RPMI7951 (cell line): ENCODE results near the gene CABP4. TPM values are rescaled to one million over a fixed set of nuclear protein-coding genes. Genes with fewer than 3 reads are reported as not detected.

Source experiments
- total RNA-seq: library from RNA; depleted of rRNA; stranded (reverse); fragments of >200 nt; shearing (Covaris generic); gene quantifications from 2 replicates; pipeline ENCODE4 v1.2.3, GENCODE V29; 2014; rRNA removed

The CABP4 gene
- total RNA-seq, 1 experiment from 2014 or later: not detected

Other genes with a start within 250 kb of the CABP4 start
- 22.0 and 32.9 TPM in 2 replicates for gene GRK2, start 188.9 kb upstream of the CABP4 start, total RNA-seq
- 17.6 and 28.5 TPM in 2 replicates for gene ANKRD13D, start 166.1 kb upstream of the CABP4 start, total RNA-seq
- gene SSH3, start 151.8 kb upstream of the CABP4 start, total RNA-seq: 8.0 and 10.9 TPM in 2 replicates
- 68.0 and 85.3 TPM in 2 replicates for gene POLD4, start 101.8 kb upstream of the CABP4 start, total RNA-seq
- gene CLCF1, start 81.8 kb upstream of the CABP4 start, total RNA-seq: 4.8 and 5.4 TPM in 2 replicates
- 8.5 and 13.8 TPM in 2 replicates for gene RAD9A, start 63.4 kb upstream of the CABP4 start, total RNA-seq
- 300 and 345 TPM in 2 replicates for gene PPP1CA, start 53.5 kb upstream of the CABP4 start, total RNA-seq
- gene TBC1D10C, start 51.3 kb upstream of the CABP4 start, total RNA-seq: not detected in 2 replicates
- not detected in 2 replicates for gene CARNS1, start 39.7 kb upstream of the CABP4 start, total RNA-seq
- gene RPS6KB2, start 26.9 kb upstream of the CABP4 start, total RNA-seq: 46.5 and 48.2 TPM in 2 replicates
- 0.39 TPM in 1 of 2 replicates, not detected in the other for gene PTPRCAP, start 17.7 kb upstream of the CABP4 start, total RNA-seq
- gene CORO1B, start 11.9 kb upstream of the CABP4 start, total RNA-seq: 88.6 and 104 TPM in 2 replicates
- gene GPR152, start 2.6 kb upstream of the CABP4 start, total RNA-seq: not detected in 2 replicates
- gene TMEM134, start 13.9 kb downstream of the CABP4 start, total RNA-seq: 25.6 and 28.0 TPM in 2 replicates
- 106 and 114 TPM in 2 replicates for gene AIP, start 27.7 kb downstream of the CABP4 start, total RNA-seq
- gene PITPNM1, start 50.0 kb downstream of the CABP4 start, total RNA-seq: 16.2 and 44.0 TPM in 2 replicates
- gene CDK2AP2, start 52.8 kb downstream of the CABP4 start, total RNA-seq: 71.7 and 84.9 TPM in 2 replicates
- not detected in 2 replicates for gene CABP2, start 68.1 kb downstream of the CABP4 start, total RNA-seq
- 1,090 and 1,270 TPM in 2 replicates for gene GSTP1, start 128.5 kb downstream of the CABP4 start, total RNA-seq
- 203 and 251 TPM in 2 replicates for gene NDUFV1, start 151.6 kb downstream of the CABP4 start, total RNA-seq
- gene NUDT8, start 174.6 kb downstream of the CABP4 start, total RNA-seq: 7.2 and 11.6 TPM in 2 replicates
- gene TBX10, start 184.4 kb downstream of the CABP4 start, total RNA-seq: not detected in 2 replicates
- 0.96 TPM in 1 of 2 replicates, not detected in the other for gene ACY3, start 195.4 kb downstream of the CABP4 start, total RNA-seq
- not detected in 2 replicates for gene ALDH3B2, start 219.3 kb downstream of the CABP4 start, total RNA-seq